ENCODE measurements around the gene SYT15. TPM values are rescaled to one million over a fixed set of nuclear protein-coding genes. Genes with fewer than 3 reads are reported as not detected.

SYT15 gene
- total and polyA plus RNA-seq, 10 of the 15 experiments (the other 5 are each of a cell fraction or from before 2014, with no cell fraction given): 0.03 to 0.67 (median 0.15) TPM

- intact Hi-C loops (cut with micrococcal nuclease; ENCODE audit: unreplicated experiment) (no loop called here), in situ Hi-C loops (cut with MboI) (no loop called here)
- ATAC-seq (no peak), DNase-seq (ENCODE audit: low read depth, low spot score) (no peak), FAIRE-seq (no peak)
- Histone ChIP-seq H3K36me3 (ENCODE audit: control insufficient read depth in 2 of 2, insufficient read depth in 2 of 2, low read length in 1 of 2) (no peaks in the 10 kb centered on the region), H3K27me3 (replicated peaks in 1 of 2; ENCODE audit: control insufficient read depth in 2 of 2, insufficient read depth in 2 of 2, low read length in 1 of 2) (peaks cover 0 to 2% of the 10 kb centered on the region in 2 experiments; a peak in 1 of 4 replicates), H3K9ac (ENCODE audit: control insufficient read depth, insufficient read depth, low read length) (no peak overlapping the region), H3K9me3 (replicated peaks; ENCODE audit: control insufficient read depth, insufficient read depth, low read length) (no peaks in the 10 kb centered on the region), H4K20me1 (ENCODE audit: control insufficient read depth, insufficient read depth) (no peaks in the 10 kb centered on the region), H2AFZ (ENCODE audit: control insufficient read depth, low read depth, low read length) (no peak overlapping the region), H3K79me2 (ENCODE audit: control insufficient read depth, insufficient read depth, low read length) (no peaks in the 10 kb centered on the region), H3K4me2 (ENCODE audit: control insufficient read depth, insufficient read depth) (no peak overlapping the region), H3K4me3 (no peak overlapping the region), H3K27ac (ENCODE audit: control insufficient read depth, insufficient read depth) (no peak overlapping the region), H3K4me1 (ENCODE audit: control insufficient read depth, insufficient read depth, low read length) (no peaks in the 10 kb centered on the region)
- POLR2A ChIA-PET: no interaction called here
- TF ChIP-seq HDAC2 (IDR thresholded peaks at IDR 0.05) (no peak), JUNB (IDR thresholded peaks at IDR 0.05) (no peak), CREB1 (IDR thresholded peaks at IDR 0.05; ENCODE audit: low read depth) (no peak), ZSCAN29 (IDR thresholded peaks at IDR 0.05) (no peak), POLR2AphosphoS5 (IDR thresholded peaks at IDR 0.05; ENCODE audit: low read length) (no peak), SPI1 (IDR thresholded peaks at IDR 0.05; ENCODE audit: borderline replicate concordance, insufficient read depth, low read depth, low read length) (no peak), BCL3 (IDR thresholded peaks at IDR 0.05; ENCODE audit: borderline replicate concordance, insufficient read depth, low read depth, low read length, poor library complexity, severe bottlenecking) (no peak), LARP7 (IDR thresholded peaks at IDR 0.05) (no peak), NBN (IDR thresholded peaks at IDR 0.05) (no peak), CHD2 (IDR thresholded peaks at IDR 0.05; ENCODE audit: borderline replicate concordance, low read depth, low read length) (no peak), FOS (IDR thresholded peaks at IDR 0.05; ENCODE audit: borderline replicate concordance, extremely low read depth, insufficient read length) (no peak), POLR2AphosphoS2 (IDR thresholded peaks at IDR 0.05; ENCODE audit: low read depth, low read length) (no peak), CEBPB (IDR thresholded peaks at IDR 0.05; ENCODE audit: borderline replicate concordance in 1 of 2, low read depth in 2 of 2, low read length in 2 of 2) (no peak), ATF2 (IDR thresholded peaks at IDR 0.05; ENCODE audit: low read length) (no peak), KAT2A (conservative IDR thresholded peaks at IDR 0.05; ENCODE audit: control insufficient read depth, low read depth, low read length) (no peak), MYB (IDR thresholded peaks at IDR 0.05; ENCODE audit: borderline replicate concordance, low read depth, low read length) (no peak), NR2F1 (conservative IDR thresholded peaks at IDR 0.05) (no peak), BACH1 (IDR thresholded peaks at IDR 0.05; ENCODE audit: borderline replicate concordance) (no peak), FOXM1 (IDR thresholded peaks at IDR 0.05; ENCODE audit: low read depth, low read length) (no peak)
- TF ChIP-seq, protein P1, sequence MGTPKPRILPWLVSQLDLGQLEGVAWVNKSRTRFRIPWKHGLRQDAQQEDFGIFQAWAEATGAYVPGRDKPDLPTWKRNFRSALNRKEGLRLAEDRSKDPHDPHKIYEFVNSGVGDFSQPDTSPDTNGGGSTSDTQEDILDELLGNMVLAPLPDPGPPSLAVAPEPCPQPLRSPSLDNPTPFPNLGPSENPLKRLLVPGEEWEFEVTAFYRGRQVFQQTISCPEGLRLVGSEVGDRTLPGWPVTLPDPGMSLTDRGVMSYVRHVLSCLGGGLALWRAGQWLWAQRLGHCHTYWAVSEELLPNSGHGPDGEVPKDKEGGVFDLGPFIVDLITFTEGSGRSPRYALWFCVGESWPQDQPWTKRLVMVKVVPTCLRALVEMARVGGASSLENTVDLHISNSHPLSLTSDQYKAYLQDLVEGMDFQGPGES (IDR thresholded peaks at IDR 0.05): no peak
- 9% methylated on average over 5 of the region's 5 CpGs for WGBS (ENCODE audit: insufficient coverage, insufficient replicate concordance, low lambda C conversion rate, missing lambda C conversion rate)
- no TSS peak for BruUV-seq (replicated peaks)
- RAD21 ChIA-PET (ENCODE audit: unreplicated experiment): no interaction called here
- CTCF ChIA-PET: interaction anchor here (0.6 kb wide), 1 partner anchor 816 kb away, joined by 3 read pairs; no protein-coding TSS in a partner anchor
- SMC1A ChIA-PET (ENCODE audit: uncharacterized antibody, unreplicated experiment): no interaction called here
Measured at GRCh38 chr10:46545861-46546590, 32.9 kb upstream of the SYT15 start.
